Measurements from ENCODE around the gene TMEM245. TPM values are rescaled to one million over a fixed set of nuclear protein-coding genes. Genes with fewer than 3 reads are reported as not detected.
"Not testable (repeated sequence)": the region's sequence is repeated elsewhere in the genome, so short reads cannot be mapped to it uniquely, and the experiment has no call there.

Gene TMEM245
- total RNA-seq, 2 experiments from 2014 or later: 23.3 to 26.7 TPM

- Mint-ChIP-seq H3K27me3 (no peaks in the 10 kb centered on the region), H3K4me1 (ENCODE audit: low read depth) (no peaks in the 10 kb centered on the region), H3K4me3 (no peak overlapping the region), H3K9me3 (no peaks in the 10 kb centered on the region), H3K36me3 (ENCODE audit: low read depth) (no peaks in the 10 kb centered on the region), H3K27ac (no peak overlapping the region)
- no peak for DNase-seq
- no peak for ATAC-seq
- TF ChIP-seq CTCF (IDR thresholded peaks at IDR 0.05): no peak
- intact Hi-C loops (cut with micrococcal nuclease): no loop called here
- POLR2A ChIA-PET: no interaction called here
- CTCF ChIA-PET: no interaction called here
Observed at GRCh38 chr9:109138421-109138820, 18.7 kb upstream of the TMEM245 start.

GRCh38 chr9:109134167-109134578, 14.4 kb upstream of the TMEM245 start:
- CTCF ChIA-PET: interaction anchor here (1.0 kb wide), 1 partner anchor 55 kb away, joined by 3 read pairs; no protein-coding TSS in a partner anchor
- intact Hi-C loops (cut with micrococcal nuclease): no loop called here
- TF ChIP-seq CTCF (IDR thresholded peaks at IDR 0.05): no peak

GRCh38 chr9:109133533-109133932, 13.8 kb upstream of the TMEM245 start:
- no peaks in the 10 kb centered on the region for H3K36me3 Mint-ChIP-seq (ENCODE audit: low read depth)
- TF ChIP-seq CTCF (IDR thresholded peaks at IDR 0.05): no peak
- H3K9me3 Mint-ChIP-seq: no peaks in the 10 kb centered on the region
- no peak for ATAC-seq
- no peaks in the 10 kb centered on the region for H3K4me1 Mint-ChIP-seq (ENCODE audit: low read depth)
- intact Hi-C loops (cut with micrococcal nuclease): no loop called here
- H3K27me3 Mint-ChIP-seq: no peaks in the 10 kb centered on the region
- DNase-seq: no peak
- no peak overlapping the region for H3K4me3 Mint-ChIP-seq
- POLR2A ChIA-PET: no interaction called here
- CTCF ChIA-PET: no interaction called here
- no peak overlapping the region for H3K27ac Mint-ChIP-seq

More at GRCh38 chr9:109134167-109134578, 14.4 kb upstream of the TMEM245 start:
- no peak overlapping the region for H3K4me3 Mint-ChIP-seq
- POLR2A ChIA-PET: no interaction called here
- ATAC-seq (no peak), DNase-seq (no peak)
- H3K36me3 Mint-ChIP-seq (ENCODE audit: low read depth): no peaks in the 10 kb centered on the region
- no peaks in the 10 kb centered on the region for H3K27me3 Mint-ChIP-seq
- no peaks in the 10 kb centered on the region for H3K4me1 Mint-ChIP-seq (ENCODE audit: low read depth)
- H3K27ac Mint-ChIP-seq: no peak overlapping the region
- H3K9me3 Mint-ChIP-seq: no peaks in the 10 kb centered on the region

GRCh38 chr9:109132567-109133021, 12.8 kb upstream of the TMEM245 start:
- Mint-ChIP-seq H3K36me3 (ENCODE audit: low read depth) (no peaks in the 10 kb centered on the region), H3K9me3 (no peaks in the 10 kb centered on the region), H3K4me3 (no peak overlapping the region), H3K4me1 (ENCODE audit: low read depth) (no peaks in the 10 kb centered on the region), H3K27me3 (no peaks in the 10 kb centered on the region), H3K27ac (no peak overlapping the region)
- ATAC-seq: no peak
- intact Hi-C loops (cut with micrococcal nuclease): no loop called here
- CTCF ChIA-PET: no interaction called here
- no peak for TF ChIP-seq CTCF (IDR thresholded peaks at IDR 0.05)
- POLR2A ChIA-PET: no interaction called here
- no peak for DNase-seq

- H3K9me3 Mint-ChIP-seq: no peaks in the 10 kb centered on the region
- no peaks in the 10 kb centered on the region for H3K36me3 Mint-ChIP-seq (ENCODE audit: low read depth)
- H3K27me3 Mint-ChIP-seq: no peaks in the 10 kb centered on the region
- CTCF ChIA-PET: no interaction called here
- no peak for TF ChIP-seq CTCF (IDR thresholded peaks at IDR 0.05)
- POLR2A ChIA-PET: interaction anchor here (1.1 kb wide), 1 partner anchor 10 kb away, joined by 3 read pairs; the partner anchor contains the start of gene TMEM245
- H3K4me1 Mint-ChIP-seq (ENCODE audit: low read depth): no peaks in the 10 kb centered on the region
- H3K4me3 Mint-ChIP-seq: no peak overlapping the region
- ATAC-seq: no peak
- no peak for DNase-seq
- no peak overlapping the region for H3K27ac Mint-ChIP-seq
- intact Hi-C loops (cut with micrococcal nuclease): no loop called here
Observed at GRCh38 chr9:109129470-109130197, 9.9 kb upstream of the TMEM245 start.

- CTCF ChIA-PET; ATAC-seq; H3K36me3 Mint-ChIP-seq (ENCODE audit: low read depth); H3K9me3 Mint-ChIP-seq; H3K4me3 Mint-ChIP-seq; H3K27ac Mint-ChIP-seq; intact Hi-C loops (cut with micrococcal nuclease); H3K27me3 Mint-ChIP-seq; DNase-seq; POLR2A ChIA-PET; H3K4me1 Mint-ChIP-seq (ENCODE audit: low read depth): not testable (repeated sequence)
Observed at GRCh38 chr9:109126671-109127070, 6.9 kb upstream of the TMEM245 start.
